T-helper 22 cell (primary cell): ENCODE results near the gene APOM.
A peak's percentile ranks its signal among the peaks of the same experiment; 100 is the strongest.

Experiments used
- DNase-seq: peaks from one replicate; pipeline ENCODE4 v3.0.0-alpha.2; 2020; ENCODE audit warnings: low read depth

APOM gene

GRCh38 chr6:31631209-31631608 is 24.5 kb upstream of the APOM start:
- DNase-seq: no peak

- no peak for DNase-seq
Observed at GRCh38 chr6:31631681-31632278, 23.9 kb upstream of the APOM start.

GRCh38 chr6:31632279-31632946 is 23.3 kb upstream of the APOM start:
- no peak for DNase-seq

GRCh38 chr6:31633447-31633846 is 22.2 kb upstream of the APOM start:
- DNase-seq: no peak

GRCh38 chr6:31634131-31634530 is 21.6 kb upstream of the APOM start:
- no peak for DNase-seq

GRCh38 chr6:31634969-31635575 is 20.6 kb upstream of the APOM start:
- DNase-seq: no peak

- DNase-seq: no peak
Observed at GRCh38 chr6:31636698-31637596, 18.7 kb upstream of the APOM start.

GRCh38 chr6:31639043-31639442 is 16.7 kb upstream of the APOM start:
- no peak for DNase-seq

- DNase-seq: no peak
Observed at GRCh38 chr6:31639449-31639861, 16.2 kb upstream of the APOM start.

GRCh38 chr6:31640612-31641011 is 15.1 kb upstream of the APOM start:
- no peak for DNase-seq

GRCh38 chr6:31641370-31641769 is 14.3 kb upstream of the APOM start:
- DNase-seq: no peak

GRCh38 chr6:31642798-31643570 is 12.7 kb upstream of the APOM start:
- DNase-seq: no peak

GRCh38 chr6:31643818-31644454 is 11.8 kb upstream of the APOM start:
- no peak for DNase-seq

GRCh38 chr6:31645325-31645724 is 10.4 kb upstream of the APOM start:
- DNase-seq: no peak

GRCh38 chr6:31651602-31652191 is 4.0 kb upstream of the APOM start:
- DNase-seq: no peak

- DNase-seq: peak; percentile 80
Observed at GRCh38 chr6:31652925-31653724, 2.6 kb upstream of the APOM start.

- no peak for DNase-seq
Observed at GRCh38 chr6:31654574-31655348, 933 bp upstream of the APOM start.

- DNase-seq: no peak
Observed at GRCh38 chr6:31657406-31658157, 1.9 kb downstream of the APOM start.
